Thoracic aorta (tissue), 2 donors: Measurements from ENCODE around the gene ZC3H18. TPM values are rescaled to one million over a fixed set of nuclear protein-coding genes. Genes with fewer than 3 reads are reported as not detected.

ENCODE experiments used
- ATAC-seq: fragments of 150-250 bp; one replicate; pipeline ENCODE4 v1.8.0; 2017; ENCODE audit warnings: low read depth; ENCODE audit not compliant: insufficient number of reproducible peaks, low FRiP score
- DNase-seq: peaks from one replicate; pipeline ENCODE4 v3.0.0-alpha.2; 2020; ENCODE audit warnings: low spot score
- H3K27ac ChIP-seq, 2 donors: fragments of 200-600 bp; sonication (generic); 1 replicate in 1 of 2; 2 replicates in 1 of 2; pipeline ENCODE4 v1.5.1; 2016; ENCODE audit warnings: mild to moderate bottlenecking in 2 of 2, moderate library complexity in 2 of 2
- H3K27me3 ChIP-seq: fragments of 200-600 bp; sonication (generic); replicated peaks from 2 replicates; pipeline ENCODE4 v1.6.0; 2016; ENCODE audit warnings: mild to moderate bottlenecking; ENCODE audit not compliant: insufficient read depth
- H3K36me3 ChIP-seq: fragments of 200-600 bp; sonication (generic); one replicate; pipeline ENCODE4 v1.5.1; 2016
- H3K4me1 ChIP-seq, 2 donors: fragments of 200-600 bp; sonication (generic); 1 replicate in 1 of 2; 2 replicates in 1 of 2; pipeline versions ENCODE4 v1.5.1 to v1.6.0; 2016; ENCODE audit warnings: low read depth in 2 of 2, mild to moderate bottlenecking in 1 of 2; ENCODE audit not compliant: control insufficient read depth in 1 of 2
- H3K4me3 ChIP-seq: fragments of 200-600 bp; sonication (generic); 2 replicates; pipeline ENCODE4 v1.5.1; 2016; ENCODE audit warnings: mild to moderate bottlenecking
- H3K9me3 ChIP-seq: fragments of 200-600 bp; sonication (generic); 2 replicates; pipeline ENCODE4 v1.5.1; 2016
- CTCF ChIP-seq: fragments of 200-600 bp; sonication (generic); IDR thresholded peaks from one replicate; pipeline ENCODE4 v1.5.1; 2019; ENCODE audit warnings: antibody characterized with exemption
- total RNA-seq, 2 donors: library from RNA; depleted of rRNA; stranded (reverse); fragments of >200 nt; gene quantifications; one replicate each; pipeline versions ENCODE4 v1.1.0 to v1.2.3, GENCODE V29; 2016

ZC3H18 gene
- total RNA-seq, 2 donors from 2014 or later: 21.8 to 30.3 TPM

GRCh38 chr16:88530051-88530857, 39.9 kb upstream of the ZC3H18 start:
- Histone ChIP-seq H3K27ac (no peak overlapping the region), H3K4me1 (peaks cover 5 to 6% of the 10 kb centered on the region in 2 donors), H3K27me3 (no peaks in the 10 kb centered on the region), H3K4me3 (no peak overlapping the region), H3K9me3 (no peaks in the 10 kb centered on the region), H3K36me3 (no peaks in the 10 kb centered on the region)
- no peak for TF ChIP-seq CTCF
- ATAC-seq (no peak), DNase-seq (no peak)

- no peaks in the 10 kb centered on the region for H3K36me3 ChIP-seq
Observed at GRCh38 chr16:88530858-88531203, 39.4 kb upstream of the ZC3H18 start.

GRCh38 chr16:88531346-88531745, 38.9 kb upstream of the ZC3H18 start:
- TF ChIP-seq CTCF: no peak
- Histone ChIP-seq H3K27ac (no peak overlapping the region), H3K27me3 (no peaks in the 10 kb centered on the region), H3K4me3 (no peak overlapping the region), H3K4me1 (peaks cover 6 to 10% of the 10 kb centered on the region in 2 donors), H3K36me3 (no peaks in the 10 kb centered on the region), H3K9me3 (no peaks in the 10 kb centered on the region)
- DNase-seq: no peak
- no peak for ATAC-seq

More at GRCh38 chr16:88530858-88531203, 39.4 kb upstream of the ZC3H18 start:
- Histone ChIP-seq H3K9me3 (no peaks in the 10 kb centered on the region), H3K4me1 (peaks cover 6 to 10% of the 10 kb centered on the region in 2 donors), H3K27ac (no peak overlapping the region), H3K4me3 (no peak overlapping the region), H3K27me3 (no peaks in the 10 kb centered on the region)
- no peak for TF ChIP-seq CTCF
- DNase-seq: no peak
- no peak for ATAC-seq

GRCh38 chr16:88531931-88532433, 38.2 kb upstream of the ZC3H18 start:
- DNase-seq (no peak), ATAC-seq (no peak)
- H3K36me3 ChIP-seq: no peaks in the 10 kb centered on the region
- no peak overlapping the region for H3K27ac ChIP-seq
- no peak overlapping the region for H3K4me3 ChIP-seq
- H3K4me1 ChIP-seq: peaks cover 6 to 10% of the 10 kb centered on the region in 2 donors
- H3K9me3 ChIP-seq: no peaks in the 10 kb centered on the region
- H3K27me3 ChIP-seq: no peaks in the 10 kb centered on the region
- no peak for TF ChIP-seq CTCF

- H3K4me3 ChIP-seq: peak overlapping the region; percentile 56
Observed at GRCh38 chr16:88532434-88533241, 37.6 kb upstream of the ZC3H18 start.

More at GRCh38 chr16:88532434-88533241, 37.6 kb upstream of the ZC3H18 start:
- Histone ChIP-seq H3K9me3 (no peaks in the 10 kb centered on the region), H3K36me3 (no peaks in the 10 kb centered on the region), H3K27me3 (no peaks in the 10 kb centered on the region), H3K4me1 (peaks cover 6 to 10% of the 10 kb centered on the region in 2 donors), H3K27ac (no peak overlapping the region)
- ATAC-seq (no peak), DNase-seq (no peak)
- no peak for TF ChIP-seq CTCF
